Suprapubic skin (tissue), 4 donors: ENCODE measurements around the gene APOOL.

Experiments used
- EP300 ChIP-seq: sonication (generic); formaldehyde crosslinking; IDR thresholded peaks from one replicate; pipeline ENCODE4 v1.6.1; 2017; ENCODE audit warnings: antibody characterized with exemption
- POLR2A ChIP-seq, 2 donors: fragments of 450-650 bp; IDR thresholded peaks; one replicate each; pipeline ENCODE4 v1.6.1; 2017; ENCODE audit warnings: antibody characterized with exemption in 2 of 2, mild to moderate bottlenecking in 2 of 2, moderate library complexity in 2 of 2
- POLR2AphosphoS5 ChIP-seq, 3 donors: sonication (generic); formaldehyde crosslinking; IDR thresholded peaks; one replicate each; pipeline ENCODE4 v1.6.1; 2017; ENCODE audit warnings: antibody characterized with exemption in 3 of 3
- TF ChIP-seq, protein P1 (sequence below), 2 donors: fragments of 200-600 bp in 1 of 2; fragments of 450-650 bp in 1 of 2; sonication (generic) in 1 of 2; IDR thresholded peaks; one replicate each; pipeline ENCODE4 v1.5.1; 2016 to 2019; ENCODE audit warnings: antibody characterized with exemption in 2 of 2, mild to moderate bottlenecking in 1 of 2, moderate library complexity in 1 of 2

DNA sequence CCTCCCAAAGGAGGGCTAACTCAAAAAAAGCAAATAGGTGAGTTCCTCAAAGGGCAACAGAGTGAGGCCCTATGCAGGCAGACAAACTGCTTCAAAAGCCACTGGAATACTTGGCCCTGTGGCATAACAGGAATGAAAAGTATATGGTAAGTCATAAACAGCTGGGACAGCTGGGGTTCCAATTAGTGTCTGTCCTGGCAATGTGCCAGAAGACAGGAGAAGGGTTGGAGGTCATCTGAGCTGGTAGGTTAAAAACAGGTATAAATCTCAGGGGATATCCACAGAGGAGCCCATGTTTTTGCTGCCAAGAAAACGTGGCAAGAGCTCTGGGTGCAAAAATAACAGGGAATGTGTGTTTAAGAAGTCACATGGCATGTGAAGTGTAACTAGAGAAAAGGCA is 111.6 kb downstream of the APOOL start:
- TF ChIP-seq, protein P1, sequence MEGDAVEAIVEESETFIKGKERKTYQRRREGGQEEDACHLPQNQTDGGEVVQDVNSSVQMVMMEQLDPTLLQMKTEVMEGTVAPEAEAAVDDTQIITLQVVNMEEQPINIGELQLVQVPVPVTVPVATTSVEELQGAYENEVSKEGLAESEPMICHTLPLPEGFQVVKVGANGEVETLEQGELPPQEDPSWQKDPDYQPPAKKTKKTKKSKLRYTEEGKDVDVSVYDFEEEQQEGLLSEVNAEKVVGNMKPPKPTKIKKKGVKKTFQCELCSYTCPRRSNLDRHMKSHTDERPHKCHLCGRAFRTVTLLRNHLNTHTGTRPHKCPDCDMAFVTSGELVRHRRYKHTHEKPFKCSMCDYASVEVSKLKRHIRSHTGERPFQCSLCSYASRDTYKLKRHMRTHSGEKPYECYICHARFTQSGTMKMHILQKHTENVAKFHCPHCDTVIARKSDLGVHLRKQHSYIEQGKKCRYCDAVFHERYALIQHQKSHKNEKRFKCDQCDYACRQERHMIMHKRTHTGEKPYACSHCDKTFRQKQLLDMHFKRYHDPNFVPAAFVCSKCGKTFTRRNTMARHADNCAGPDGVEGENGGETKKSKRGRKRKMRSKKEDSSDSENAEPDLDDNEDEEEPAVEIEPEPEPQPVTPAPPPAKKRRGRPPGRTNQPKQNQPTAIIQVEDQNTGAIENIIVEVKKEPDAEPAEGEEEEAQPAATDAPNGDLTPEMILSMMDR (IDR thresholded peaks at IDR 0.05), result no peak
- TF ChIP-seq POLR2A (IDR thresholded peaks at IDR 0.05) (no peak), POLR2AphosphoS5 (IDR thresholded peaks at IDR 0.05) (no peak), EP300 (no peak)
